Measurements from ENCODE around the gene GPS1. TPM values are rescaled to one million over a fixed set of nuclear protein-coding genes. Genes with fewer than 3 reads are reported as not detected.

GPS1 gene
- total and polyA plus RNA-seq, 9 of the 15 experiments (the other 6 are each of a cell fraction or from before 2014, with no cell fraction given), result 3.1 to 167 (median 69.9) TPM

DNA sequence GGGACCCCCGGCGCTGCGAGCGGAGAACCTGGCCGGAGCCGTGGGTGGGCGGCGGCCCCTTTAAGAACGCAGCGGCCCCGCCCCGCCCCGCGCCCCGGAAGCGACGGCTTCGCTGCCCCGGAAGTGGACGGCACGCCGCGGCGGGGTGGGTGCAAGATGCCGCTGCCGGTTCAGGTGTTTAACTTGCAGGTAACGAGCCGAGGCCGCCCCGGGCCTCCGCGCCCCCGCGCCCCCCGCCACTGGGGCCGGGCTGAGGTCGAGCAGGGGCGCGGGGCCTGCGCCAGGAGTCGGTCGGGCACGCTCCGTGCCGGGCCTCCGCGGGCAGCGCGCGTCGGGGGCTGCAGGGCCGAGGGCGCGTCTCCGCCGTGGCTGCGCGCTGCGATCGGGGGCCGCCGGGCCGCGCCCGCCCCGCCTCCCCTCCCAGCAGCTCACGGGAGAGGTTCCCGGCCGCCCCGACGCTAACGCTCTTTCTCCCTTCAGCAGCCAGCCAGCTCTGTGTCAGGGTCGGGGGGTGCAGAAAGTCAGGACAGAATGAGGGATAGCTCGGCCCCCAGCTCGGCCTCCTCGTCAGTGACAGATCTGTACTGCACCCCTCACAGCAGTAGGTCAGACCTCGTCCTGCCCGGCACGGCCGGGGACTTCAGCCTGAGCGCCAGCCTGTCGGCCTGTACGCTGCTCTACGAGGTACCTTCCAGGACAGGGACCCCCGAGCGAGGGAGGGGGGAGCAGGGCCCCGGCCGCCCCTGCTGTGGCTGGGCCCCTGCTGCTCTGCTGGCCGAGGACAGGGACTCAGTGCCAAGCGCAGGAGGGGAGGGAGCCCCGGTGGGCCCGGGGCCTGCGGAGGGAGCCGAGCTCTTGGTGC, at the start of gene GPS1, which contains the start of gene RFNG (continued):
- TF ChIP-seq, protein P1, sequence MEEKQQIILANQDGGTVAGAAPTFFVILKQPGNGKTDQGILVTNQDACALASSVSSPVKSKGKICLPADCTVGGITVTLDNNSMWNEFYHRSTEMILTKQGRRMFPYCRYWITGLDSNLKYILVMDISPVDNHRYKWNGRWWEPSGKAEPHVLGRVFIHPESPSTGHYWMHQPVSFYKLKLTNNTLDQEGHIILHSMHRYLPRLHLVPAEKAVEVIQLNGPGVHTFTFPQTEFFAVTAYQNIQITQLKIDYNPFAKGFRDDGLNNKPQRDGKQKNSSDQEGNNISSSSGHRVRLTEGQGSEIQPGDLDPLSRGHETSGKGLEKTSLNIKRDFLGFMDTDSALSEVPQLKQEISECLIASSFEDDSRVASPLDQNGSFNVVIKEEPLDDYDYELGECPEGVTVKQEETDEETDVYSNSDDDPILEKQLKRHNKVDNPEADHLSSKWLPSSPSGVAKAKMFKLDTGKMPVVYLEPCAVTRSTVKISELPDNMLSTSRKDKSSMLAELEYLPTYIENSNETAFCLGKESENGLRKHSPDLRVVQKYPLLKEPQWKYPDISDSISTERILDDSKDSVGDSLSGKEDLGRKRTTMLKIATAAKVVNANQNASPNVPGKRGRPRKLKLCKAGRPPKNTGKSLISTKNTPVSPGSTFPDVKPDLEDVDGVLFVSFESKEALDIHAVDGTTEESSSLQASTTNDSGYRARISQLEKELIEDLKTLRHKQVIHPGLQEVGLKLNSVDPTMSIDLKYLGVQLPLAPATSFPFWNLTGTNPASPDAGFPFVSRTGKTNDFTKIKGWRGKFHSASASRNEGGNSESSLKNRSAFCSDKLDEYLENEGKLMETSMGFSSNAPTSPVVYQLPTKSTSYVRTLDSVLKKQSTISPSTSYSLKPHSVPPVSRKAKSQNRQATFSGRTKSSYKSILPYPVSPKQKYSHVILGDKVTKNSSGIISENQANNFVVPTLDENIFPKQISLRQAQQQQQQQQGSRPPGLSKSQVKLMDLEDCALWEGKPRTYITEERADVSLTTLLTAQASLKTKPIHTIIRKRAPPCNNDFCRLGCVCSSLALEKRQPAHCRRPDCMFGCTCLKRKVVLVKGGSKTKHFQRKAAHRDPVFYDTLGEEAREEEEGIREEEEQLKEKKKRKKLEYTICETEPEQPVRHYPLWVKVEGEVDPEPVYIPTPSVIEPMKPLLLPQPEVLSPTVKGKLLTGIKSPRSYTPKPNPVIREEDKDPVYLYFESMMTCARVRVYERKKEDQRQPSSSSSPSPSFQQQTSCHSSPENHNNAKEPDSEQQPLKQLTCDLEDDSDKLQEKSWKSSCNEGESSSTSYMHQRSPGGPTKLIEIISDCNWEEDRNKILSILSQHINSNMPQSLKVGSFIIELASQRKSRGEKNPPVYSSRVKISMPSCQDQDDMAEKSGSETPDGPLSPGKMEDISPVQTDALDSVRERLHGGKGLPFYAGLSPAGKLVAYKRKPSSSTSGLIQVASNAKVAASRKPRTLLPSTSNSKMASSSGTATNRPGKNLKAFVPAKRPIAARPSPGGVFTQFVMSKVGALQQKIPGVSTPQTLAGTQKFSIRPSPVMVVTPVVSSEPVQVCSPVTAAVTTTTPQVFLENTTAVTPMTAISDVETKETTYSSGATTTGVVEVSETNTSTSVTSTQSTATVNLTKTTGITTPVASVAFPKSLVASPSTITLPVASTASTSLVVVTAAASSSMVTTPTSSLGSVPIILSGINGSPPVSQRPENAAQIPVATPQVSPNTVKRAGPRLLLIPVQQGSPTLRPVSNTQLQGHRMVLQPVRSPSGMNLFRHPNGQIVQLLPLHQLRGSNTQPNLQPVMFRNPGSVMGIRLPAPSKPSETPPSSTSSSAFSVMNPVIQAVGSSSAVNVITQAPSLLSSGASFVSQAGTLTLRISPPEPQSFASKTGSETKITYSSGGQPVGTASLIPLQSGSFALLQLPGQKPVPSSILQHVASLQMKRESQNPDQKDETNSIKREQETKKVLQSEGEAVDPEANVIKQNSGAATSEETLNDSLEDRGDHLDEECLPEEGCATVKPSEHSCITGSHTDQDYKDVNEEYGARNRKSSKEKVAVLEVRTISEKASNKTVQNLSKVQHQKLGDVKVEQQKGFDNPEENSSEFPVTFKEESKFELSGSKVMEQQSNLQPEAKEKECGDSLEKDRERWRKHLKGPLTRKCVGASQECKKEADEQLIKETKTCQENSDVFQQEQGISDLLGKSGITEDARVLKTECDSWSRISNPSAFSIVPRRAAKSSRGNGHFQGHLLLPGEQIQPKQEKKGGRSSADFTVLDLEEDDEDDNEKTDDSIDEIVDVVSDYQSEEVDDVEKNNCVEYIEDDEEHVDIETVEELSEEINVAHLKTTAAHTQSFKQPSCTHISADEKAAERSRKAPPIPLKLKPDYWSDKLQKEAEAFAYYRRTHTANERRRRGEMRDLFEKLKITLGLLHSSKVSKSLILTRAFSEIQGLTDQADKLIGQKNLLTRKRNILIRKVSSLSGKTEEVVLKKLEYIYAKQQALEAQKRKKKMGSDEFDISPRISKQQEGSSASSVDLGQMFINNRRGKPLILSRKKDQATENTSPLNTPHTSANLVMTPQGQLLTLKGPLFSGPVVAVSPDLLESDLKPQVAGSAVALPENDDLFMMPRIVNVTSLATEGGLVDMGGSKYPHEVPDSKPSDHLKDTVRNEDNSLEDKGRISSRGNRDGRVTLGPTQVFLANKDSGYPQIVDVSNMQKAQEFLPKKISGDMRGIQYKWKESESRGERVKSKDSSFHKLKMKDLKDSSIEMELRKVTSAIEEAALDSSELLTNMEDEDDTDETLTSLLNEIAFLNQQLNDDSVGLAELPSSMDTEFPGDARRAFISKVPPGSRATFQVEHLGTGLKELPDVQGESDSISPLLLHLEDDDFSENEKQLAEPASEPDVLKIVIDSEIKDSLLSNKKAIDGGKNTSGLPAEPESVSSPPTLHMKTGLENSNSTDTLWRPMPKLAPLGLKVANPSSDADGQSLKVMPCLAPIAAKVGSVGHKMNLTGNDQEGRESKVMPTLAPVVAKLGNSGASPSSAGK (IDR thresholded peaks at IDR 0.05), result no peak
- no peak for TF ChIP-seq EP400 (IDR thresholded peaks at IDR 0.05)
- TF ChIP-seq ZNF175 (CRISPR knock-in tag; IDR thresholded peaks at IDR 0.05; ENCODE audit: low read depth), result no peak
- peak; percentile 73; the same call in 1 of the 2 replicates for TF ChIP-seq RB1 (IDR thresholded peaks at IDR 0.05; ENCODE audit: low read depth)
- no peak for TF ChIP-seq ZC3H4 (CRISPR knock-in tag; IDR thresholded peaks at IDR 0.05; ENCODE audit: borderline replicate concordance)
- TF ChIP-seq NCOA1 (IDR thresholded peaks at IDR 0.05; ENCODE audit: low read depth), result no peak
- TF ChIP-seq, protein P2, sequence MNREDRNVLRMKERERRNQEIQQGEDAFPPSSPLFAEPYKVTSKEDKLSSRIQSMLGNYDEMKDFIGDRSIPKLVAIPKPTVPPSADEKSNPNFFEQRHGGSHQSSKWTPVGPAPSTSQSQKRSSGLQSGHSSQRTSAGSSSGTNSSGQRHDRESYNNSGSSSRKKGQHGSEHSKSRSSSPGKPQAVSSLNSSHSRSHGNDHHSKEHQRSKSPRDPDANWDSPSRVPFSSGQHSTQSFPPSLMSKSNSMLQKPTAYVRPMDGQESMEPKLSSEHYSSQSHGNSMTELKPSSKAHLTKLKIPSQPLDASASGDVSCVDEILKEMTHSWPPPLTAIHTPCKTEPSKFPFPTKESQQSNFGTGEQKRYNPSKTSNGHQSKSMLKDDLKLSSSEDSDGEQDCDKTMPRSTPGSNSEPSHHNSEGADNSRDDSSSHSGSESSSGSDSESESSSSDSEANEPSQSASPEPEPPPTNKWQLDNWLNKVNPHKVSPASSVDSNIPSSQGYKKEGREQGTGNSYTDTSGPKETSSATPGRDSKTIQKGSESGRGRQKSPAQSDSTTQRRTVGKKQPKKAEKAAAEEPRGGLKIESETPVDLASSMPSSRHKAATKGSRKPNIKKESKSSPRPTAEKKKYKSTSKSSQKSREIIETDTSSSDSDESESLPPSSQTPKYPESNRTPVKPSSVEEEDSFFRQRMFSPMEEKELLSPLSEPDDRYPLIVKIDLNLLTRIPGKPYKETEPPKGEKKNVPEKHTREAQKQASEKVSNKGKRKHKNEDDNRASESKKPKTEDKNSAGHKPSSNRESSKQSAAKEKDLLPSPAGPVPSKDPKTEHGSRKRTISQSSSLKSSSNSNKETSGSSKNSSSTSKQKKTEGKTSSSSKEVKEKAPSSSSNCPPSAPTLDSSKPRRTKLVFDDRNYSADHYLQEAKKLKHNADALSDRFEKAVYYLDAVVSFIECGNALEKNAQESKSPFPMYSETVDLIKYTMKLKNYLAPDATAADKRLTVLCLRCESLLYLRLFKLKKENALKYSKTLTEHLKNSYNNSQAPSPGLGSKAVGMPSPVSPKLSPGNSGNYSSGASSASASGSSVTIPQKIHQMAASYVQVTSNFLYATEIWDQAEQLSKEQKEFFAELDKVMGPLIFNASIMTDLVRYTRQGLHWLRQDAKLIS (CRISPR knock-in tag; IDR thresholded peaks at IDR 0.05), result no peak
- TF ChIP-seq HMGN3 (IDR thresholded peaks at IDR 0.05; ENCODE audit: borderline replicate concordance, extremely low read depth, insufficient read length, low read depth, low read length), result peak; percentile 8
- TF ChIP-seq GABPB1 (CRISPR knock-in tag; IDR thresholded peaks at IDR 0.05), result peak; percentile 85; the same call in 1 of the 2 replicates

Data from K562 (cell line).